HL-60/S4 (cell line): ENCODE results near the gene ARHGAP33.

Source experiments
- in situ Hi-C: fragments of 300-500 bp; cut with MboI; formaldehyde crosslinking; loops from 2 replicates; pipeline ENCODE4 v1.14.3; 2022; ENCODE audit warnings: low sequenced_read_pairs

The ARHGAP33 gene, protein sequence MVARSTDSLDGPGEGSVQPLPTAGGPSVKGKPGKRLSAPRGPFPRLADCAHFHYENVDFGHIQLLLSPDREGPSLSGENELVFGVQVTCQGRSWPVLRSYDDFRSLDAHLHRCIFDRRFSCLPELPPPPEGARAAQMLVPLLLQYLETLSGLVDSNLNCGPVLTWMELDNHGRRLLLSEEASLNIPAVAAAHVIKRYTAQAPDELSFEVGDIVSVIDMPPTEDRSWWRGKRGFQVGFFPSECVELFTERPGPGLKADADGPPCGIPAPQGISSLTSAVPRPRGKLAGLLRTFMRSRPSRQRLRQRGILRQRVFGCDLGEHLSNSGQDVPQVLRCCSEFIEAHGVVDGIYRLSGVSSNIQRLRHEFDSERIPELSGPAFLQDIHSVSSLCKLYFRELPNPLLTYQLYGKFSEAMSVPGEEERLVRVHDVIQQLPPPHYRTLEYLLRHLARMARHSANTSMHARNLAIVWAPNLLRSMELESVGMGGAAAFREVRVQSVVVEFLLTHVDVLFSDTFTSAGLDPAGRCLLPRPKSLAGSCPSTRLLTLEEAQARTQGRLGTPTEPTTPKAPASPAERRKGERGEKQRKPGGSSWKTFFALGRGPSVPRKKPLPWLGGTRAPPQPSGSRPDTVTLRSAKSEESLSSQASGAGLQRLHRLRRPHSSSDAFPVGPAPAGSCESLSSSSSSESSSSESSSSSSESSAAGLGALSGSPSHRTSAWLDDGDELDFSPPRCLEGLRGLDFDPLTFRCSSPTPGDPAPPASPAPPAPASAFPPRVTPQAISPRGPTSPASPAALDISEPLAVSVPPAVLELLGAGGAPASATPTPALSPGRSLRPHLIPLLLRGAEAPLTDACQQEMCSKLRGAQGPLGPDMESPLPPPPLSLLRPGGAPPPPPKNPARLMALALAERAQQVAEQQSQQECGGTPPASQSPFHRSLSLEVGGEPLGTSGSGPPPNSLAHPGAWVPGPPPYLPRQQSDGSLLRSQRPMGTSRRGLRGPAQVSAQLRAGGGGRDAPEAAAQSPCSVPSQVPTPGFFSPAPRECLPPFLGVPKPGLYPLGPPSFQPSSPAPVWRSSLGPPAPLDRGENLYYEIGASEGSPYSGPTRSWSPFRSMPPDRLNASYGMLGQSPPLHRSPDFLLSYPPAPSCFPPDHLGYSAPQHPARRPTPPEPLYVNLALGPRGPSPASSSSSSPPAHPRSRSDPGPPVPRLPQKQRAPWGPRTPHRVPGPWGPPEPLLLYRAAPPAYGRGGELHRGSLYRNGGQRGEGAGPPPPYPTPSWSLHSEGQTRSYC

DNA sequence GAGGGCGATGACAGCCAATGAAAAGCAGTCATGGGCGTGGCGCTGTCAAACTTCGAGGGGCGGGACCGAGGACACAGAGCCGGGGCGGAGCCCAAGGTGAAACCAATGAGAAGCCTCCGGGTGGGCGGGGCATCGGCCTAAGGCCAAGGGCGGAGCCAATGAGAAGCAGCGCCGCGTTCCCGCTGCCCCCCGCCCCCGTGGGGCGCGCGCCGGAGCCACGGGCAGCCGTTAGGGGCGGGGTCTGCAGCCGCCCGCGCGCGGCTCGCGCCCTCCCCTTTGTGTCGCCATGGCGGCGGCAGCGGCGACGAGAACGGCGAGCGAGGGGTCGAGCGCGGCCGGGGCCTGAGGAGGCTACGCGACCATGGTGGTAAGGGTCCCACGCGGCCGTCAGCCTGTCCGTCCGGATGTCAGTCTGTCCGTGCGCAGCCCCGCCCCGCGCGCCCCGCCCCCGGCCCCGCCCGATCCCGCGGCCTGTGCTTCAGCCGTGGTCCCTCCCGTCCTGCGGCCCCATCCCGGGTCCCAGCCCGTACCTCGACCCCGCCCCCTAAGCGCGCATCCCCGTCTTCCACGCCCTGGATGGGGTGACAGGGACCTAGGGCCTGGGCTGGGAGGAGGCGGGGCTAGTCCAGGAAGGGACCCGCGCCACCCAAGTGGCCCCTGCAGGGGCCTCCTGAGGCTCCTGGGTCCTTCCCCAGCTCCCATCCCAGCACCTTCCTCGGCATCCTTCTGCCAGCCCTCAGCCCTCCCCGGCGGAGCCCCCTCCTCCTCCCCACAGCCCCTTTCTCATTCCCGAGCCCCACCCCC, at the start of gene ARHGAP33:
Gene ARHGAP33, plus strand, starts transcription at position 267 of the 804 bp plus-strand sequence. Its CDS starts 95 bp downstream, at position 362.
- in situ Hi-C loops: no loop called here

DNA sequence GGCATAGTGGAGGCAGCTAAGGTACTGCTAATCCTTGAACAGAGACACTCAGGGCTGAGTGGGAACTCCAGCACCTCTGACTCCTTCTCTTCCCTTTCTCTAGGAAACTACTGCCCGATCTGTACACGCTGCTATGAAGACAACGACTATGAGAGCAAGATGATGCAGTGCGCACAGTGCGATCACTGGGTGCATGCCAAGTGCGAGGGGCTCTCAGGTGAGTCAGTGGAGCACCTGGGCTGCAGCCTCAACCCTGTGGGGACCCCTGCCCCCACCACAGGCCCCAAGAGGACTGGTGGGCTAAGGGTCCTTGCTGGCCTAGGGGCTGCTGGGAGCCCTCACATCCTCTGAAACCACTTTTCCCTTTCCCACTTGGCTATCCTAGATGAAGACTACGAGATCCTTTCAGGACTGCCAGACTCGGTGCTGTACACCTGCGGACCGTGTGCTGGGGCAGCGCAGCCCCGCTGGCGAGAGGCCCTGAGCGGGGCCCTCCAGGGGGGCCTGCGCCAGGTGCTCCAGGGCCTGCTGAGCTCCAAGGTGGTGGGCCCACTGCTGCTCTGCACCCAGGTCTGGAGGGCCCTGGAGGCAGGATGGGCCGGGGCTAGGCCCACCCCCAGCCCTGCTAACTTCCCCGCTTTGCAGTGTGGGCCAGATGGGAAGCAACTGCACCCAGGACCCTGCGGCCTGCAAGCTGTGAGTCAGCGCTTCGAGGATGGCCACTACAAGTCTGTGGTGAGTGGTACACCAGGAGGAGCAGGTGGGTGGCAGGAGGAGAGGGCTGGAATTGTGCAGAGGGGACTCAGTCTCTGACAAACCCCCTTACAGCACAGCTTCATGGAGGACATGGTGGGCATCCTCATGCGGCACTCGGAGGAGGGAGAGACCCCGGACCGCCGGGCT, 48.1 kb upstream of the ARHGAP33 start:
- in situ Hi-C loops: no loop called here

DNA sequence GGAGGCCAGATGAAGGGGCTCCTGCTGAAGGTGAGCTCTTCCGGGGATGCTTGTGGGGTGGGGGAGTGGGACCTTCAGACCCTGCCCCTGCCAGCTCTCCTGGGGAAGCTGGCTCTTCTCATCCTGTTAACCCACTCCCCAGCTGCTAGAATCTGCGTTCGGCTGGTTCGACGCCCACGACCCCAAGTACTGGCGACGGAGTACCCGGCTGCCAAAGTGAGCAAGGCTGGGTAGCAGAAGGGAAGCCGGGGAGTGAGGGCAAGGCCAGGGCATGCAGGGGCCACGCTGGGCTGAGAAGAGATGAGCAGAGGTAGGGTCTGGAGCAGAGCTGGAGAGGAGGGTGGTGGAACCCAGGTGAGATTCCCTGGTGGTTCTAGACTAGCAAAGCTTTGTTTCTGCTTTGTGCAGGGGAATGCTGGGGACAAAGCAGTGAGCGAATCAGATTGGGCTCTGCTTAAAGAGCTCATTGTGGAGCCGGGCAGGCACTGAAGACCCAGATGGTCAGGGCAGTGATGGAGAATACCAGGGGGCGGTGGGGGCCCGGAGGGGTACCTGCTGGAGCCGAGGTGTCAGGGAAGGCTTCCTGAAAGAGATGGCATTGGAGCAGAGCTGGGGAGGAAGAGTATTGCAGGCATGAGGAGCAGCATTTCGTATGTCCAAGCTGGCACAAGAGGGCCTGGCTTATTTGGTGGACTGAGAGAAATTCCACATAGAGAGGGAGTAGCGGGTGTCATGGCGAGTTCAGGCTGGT, 47.2 kb upstream of the ARHGAP33 start:
- in situ Hi-C loops: no loop called here

DNA sequence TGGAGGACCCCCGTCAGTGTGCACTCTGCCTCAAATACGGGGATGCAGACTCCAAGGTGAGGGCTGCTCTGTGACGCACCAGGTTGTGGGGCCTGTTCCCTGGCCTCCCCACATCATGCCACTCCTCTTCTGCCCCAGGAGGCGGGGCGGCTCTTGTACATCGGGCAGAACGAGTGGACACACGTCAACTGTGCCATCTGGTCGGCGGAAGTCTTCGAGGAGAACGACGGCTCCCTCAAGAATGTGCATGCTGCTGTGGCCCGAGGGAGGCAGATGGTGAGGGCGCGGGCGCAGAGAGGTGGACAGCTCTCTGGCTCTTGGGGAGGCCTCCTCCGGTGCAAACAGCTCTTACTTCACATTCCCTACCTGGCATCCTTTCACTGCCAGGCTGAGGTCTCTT, 46.3 kb upstream of the ARHGAP33 start:
- in situ Hi-C loops: no loop called here

DNA sequence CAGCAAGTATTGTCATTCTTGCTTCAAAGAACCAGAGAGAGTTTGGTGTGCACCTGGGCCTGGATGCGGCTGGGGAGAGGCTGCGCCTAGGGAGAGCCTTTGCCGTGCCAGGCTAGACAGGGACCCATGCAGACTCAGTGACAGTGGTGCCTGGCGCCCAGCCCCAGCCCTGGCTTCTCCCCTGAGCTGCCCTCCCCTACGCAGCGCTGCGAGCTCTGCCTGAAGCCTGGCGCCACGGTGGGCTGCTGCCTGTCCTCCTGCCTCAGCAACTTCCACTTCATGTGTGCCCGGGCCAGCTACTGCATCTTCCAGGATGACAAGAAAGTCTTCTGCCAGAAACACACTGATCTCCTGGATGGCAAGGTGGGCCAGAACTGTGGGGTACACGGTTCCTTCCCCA, 45.6 kb upstream of the ARHGAP33 start:
- in situ Hi-C loops: no loop called here

DNA sequence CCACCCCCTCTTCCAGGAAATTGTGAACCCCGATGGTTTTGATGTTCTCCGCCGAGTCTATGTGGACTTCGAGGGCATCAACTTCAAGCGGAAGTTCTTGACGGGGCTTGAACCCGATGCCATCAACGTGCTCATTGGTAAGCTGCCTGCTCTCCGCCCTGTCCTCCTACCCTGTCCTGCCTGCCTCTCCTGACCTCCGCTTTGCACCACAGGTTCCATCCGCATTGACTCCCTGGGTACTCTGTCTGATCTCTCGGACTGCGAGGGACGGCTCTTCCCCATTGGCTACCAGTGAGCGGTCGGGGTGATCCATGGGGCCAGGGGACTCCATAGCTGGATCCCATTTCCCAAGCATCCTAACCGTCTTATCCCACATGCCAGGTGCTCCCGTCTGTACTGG, 45.0 kb upstream of the ARHGAP33 start:
- in situ Hi-C loops: no loop called here

DNA sequence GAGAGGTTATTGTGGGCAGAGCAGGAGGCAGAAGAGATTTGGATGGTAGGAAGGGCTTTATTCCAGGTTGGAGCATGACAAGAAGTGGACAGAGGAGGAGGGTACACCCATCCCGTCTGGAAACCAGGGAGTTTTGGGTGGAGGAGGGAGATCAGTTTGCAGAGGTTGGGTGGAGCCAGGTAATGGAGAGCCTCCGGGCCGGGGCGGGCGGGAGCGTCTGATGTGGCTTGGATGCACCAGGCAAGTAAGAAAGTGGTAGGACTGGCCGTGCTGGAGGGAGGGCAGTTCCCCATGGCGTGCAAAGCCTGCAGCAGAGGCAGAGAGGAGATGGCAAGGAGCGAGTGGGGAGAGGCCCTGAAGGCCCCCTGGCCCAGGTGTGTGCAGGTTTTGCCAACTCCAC, 44.0 kb upstream of the ARHGAP33 start:
- in situ Hi-C loops: no loop called here

DNA sequence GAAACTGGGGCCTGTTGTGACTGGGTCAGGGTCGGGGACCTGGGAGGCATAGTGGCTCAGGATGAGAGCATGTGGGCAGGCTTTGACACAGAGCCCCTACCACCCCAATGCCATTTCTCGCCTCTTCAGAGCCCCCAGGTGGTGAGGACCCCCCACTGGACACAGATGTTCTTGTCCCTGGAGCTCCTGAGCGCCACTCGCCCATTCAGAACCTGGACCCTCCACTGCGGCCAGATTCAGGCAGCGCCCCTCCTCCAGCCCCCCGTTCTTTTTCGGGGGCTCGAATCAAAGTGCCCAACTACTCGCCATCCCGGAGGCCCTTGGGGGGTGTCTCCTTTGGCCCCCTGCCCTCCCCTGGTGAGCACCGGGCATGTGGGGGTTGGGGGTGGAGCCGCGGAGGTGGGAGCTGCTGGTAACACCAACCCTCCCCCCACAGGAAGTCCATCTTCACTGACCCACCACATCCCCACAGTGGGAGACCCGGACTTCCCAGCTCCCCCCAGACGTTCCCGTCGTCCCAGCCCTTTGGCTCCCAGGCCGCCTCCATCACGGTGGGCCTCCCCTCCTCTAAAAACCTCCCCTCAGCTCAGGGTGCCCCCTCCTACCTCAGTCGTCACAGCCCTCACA, 43.5 kb upstream of the ARHGAP33 start:
- in situ Hi-C loops: no loop called here

DNA sequence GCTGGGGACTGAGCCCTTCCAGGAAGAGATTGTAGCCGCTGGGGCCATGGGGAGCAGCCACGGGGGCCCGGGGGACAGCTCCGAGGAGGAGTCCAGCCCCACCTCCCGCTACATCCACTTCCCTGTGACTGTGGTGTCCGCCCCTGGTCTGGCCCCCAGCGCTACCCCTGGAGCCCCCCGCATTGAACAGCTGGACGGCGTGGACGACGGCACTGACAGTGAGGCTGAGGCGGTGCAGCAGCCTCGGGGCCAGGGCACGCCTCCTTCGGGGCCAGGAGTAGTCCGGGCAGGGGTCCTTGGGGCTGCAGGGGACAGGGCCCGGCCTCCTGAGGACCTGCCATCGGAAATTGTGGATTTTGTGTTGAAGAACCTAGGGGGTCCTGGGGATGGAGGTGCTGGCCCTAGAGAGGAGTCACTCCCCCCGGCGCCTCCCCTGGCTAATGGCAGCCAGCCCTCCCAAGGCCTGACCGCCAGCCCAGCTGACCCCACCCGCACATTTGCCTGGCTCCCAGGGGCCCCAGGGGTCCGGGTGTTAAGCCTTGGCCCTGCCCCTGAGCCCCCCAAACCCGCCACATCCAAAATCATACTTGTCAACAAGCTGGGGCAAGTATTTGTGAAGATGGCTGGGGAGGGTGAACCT, 42.7 kb upstream of the ARHGAP33 start:
- in situ Hi-C loops: no loop called here

DNA sequence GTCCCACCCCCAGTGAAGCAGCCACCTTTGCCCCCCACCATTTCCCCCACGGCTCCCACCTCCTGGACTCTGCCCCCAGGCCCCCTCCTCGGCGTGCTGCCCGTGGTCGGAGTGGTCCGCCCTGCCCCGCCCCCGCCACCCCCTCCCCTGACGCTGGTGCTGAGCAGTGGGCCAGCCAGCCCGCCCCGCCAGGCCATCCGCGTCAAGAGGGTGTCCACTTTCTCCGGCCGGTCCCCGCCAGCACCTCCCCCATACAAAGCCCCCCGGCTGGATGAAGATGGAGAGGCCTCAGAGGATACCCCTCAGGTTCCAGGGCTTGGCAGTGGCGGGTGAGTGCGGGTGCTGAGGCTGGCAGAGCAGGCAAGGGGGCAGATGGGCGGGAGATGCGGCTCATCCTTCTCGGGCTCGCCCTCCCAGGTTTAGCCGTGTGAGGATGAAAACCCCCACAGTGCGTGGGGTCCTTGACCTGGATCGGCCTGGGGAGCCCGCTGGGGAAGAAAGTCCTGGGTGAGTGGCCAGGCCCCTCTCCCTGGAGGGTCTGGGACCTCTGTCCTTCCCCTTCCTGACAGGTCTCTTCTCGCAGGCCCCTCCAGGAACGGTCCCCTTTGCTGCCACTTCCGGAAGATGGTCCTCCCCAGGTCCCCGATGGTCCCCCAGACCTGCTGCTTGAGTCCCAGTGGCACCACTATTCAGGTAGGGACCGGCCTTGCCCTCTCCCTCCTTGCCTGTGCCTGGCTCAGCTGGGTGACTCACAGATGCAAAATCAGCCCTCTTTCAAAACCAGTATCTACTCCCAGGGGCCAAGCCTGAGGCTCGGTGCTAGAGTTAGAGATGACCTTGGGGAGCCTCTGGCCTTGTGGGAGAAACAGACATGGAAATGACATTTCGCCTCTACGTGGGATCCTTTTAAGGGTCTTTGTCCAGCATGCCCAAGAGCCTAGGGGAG, 41.9 kb upstream of the ARHGAP33 start:
- in situ Hi-C loops: no loop called here

DNA sequence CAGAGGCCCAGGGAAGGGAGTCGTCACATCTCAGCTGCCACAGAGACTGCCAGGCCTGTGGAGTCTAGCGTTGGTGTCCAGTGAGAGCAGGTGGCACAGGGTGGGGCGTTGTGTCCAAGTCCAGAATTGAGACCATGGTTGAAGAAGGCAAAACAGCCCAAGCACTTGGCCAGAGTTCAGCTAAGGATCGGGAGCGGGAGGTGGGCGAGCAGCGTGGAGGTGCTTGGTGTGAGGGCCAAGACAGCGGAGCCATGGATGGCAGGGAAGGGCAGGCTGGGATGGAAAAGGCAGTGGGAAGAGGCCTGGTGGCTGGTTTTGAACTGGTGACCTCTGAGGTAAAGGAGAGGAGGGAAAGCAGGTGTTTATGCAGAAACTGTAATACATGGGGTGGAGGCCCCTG, 41.1 kb upstream of the ARHGAP33 start:
- in situ Hi-C loops: no loop called here

DNA sequence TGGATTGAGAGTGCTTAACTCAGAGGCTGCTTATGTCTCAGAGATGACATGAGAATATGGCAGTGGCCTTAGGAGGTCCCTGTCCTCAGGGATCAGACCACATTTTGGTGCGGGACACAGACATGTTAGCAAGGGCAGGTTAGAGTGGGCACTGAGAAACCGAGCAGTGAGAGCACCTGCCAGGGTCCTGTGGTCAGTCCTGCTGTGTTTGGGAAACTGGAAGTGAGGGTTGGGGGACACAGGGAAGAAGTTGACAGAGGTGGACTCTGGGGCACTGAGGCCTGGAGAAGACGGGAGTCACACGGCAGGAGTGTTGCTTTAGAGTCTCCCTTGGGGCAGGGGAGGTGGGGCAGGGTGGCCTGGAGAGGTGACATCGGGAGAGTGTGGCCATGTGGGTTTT, 40.5 kb upstream of the ARHGAP33 start:
- in situ Hi-C loops: no loop called here

DNA sequence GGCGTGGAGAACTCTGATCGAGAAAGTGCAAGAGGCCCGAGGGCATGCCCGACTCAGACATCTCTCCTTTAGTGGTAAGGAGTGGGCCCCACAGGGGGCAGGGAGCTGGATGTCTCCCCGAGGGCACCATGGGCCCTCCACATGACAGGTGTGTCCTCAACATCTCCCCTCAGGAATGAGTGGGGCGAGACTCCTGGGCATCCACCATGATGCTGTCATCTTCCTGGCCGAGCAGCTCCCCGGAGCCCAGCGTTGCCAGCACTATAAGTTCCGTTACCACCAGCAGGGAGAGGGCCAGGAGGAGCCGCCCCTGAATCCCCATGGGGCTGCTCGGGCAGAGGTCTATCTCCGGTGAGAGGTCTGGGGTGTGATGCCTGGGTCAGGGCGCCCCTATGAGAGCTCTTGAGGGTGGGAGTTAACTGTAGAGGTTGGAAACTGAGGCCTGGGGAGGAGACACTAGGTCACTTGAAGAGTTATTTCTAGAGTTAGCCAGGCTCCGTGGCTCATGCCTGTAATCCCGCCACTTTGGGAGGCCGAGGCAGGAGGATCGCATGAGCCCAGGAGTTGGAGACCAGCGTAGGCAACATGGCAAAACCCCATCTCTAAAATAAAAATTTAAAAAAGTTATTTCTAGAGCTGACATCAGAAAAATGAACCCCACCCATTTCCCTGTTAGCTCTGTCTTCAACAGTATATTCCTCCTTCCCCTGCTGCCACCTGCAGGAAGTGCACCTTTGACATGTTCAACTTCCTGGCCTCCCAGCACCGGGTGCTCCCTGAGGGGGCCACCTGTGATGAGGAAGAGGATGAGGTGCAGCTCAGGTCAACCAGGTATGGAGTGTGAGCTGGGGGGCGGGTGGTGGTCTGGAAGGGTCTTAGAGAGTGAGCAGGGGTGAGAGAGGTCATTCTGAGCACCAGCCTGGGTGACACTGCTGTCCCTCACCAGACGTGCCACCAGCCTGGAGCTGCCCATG, 38.2 kb upstream of the ARHGAP33 start:
- in situ Hi-C loops: no loop called here

DNA sequence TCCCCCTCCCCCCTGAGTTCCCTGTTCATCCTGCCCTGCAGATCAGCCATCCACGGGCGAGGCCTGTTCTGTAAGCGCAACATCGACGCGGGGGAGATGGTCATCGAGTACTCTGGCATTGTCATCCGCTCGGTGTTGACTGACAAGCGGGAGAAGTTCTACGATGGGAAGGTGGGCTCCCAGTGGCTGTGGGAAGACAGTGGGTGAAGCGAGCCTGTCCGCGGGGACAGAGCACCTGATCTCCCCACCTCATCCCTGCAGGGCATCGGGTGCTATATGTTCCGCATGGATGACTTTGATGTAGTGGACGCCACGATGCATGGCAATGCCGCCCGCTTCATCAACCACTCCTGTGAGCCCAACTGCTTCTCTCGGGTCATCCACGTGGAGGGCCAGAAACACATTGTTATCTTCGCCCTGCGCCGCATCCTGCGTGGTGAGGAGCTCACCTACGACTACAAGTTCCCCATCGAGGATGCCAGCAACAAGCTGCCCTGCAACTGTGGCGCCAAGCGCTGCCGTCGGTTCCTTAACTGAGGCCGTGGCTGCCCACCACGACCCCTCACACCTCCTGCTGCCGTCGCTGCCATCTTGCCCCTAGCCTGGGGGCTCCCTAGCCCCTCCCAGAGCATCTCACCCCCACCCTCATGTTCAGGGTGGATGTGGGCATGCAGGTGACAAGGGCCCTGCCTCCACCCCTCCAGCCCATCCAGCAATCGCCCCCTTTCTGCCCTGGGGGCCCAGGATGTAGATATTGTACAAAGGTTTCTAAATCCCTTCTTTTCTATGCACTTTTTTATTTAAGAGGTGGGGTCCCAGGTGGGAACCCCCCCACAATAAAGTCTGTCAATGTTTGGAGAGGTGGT, 37.1 kb upstream of the ARHGAP33 start:
- in situ Hi-C loops: no loop called here

DNA sequence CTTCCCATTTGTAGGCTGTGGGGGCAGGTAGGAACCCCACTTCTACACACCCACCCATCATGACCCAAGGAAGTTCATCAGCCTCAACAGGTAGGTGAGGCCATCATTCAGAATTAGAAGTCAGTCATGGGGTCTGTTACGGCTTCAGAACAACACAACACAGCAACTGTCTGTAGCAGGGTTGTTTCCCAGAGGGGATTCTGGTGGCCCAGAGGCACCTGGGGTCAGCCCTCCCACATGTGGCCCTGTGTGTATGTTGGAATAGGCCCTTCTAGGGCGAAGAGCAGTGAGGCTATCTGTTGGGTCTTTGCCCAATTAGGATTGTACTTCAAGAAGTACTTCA, 36.5 kb upstream of the ARHGAP33 start:
- in situ Hi-C loops: no loop called here
